Measurements from ENCODE around the gene CSPG4.
A peak's percentile ranks its signal among the peaks of the same experiment; 100 is the strongest.
"Not testable (repeated sequence)": the region's sequence is repeated elsewhere in the genome, so short reads cannot be mapped to it uniquely, and the experiment has no call there.

Gene CSPG4

GRCh38 chr15:75716249-75716950, 3.8 kb upstream of the CSPG4 start:
- Histone ChIP-seq H3K27me3 (ENCODE audit: control insufficient read depth in 5 of 5, insufficient read depth in 4 of 5, low read length in 5 of 5) (peaks cover 0 to 12% (median 0%) of the 10 kb centered on the region in 5 donors), H3K9ac (ENCODE audit: low read length in 5 of 5) (peak overlapping the region in 1 of 5 donors; percentile 32), H3K4me1 (ENCODE audit: control insufficient read depth in 5 of 5, insufficient read depth in 5 of 5, low read length in 5 of 5) (peaks cover 5 to 38% (median 32%) of the 10 kb centered on the region in 5 donors), H3K27ac (ENCODE audit: low read depth, low read length) (peak overlapping the region; percentile 54)
- not testable (repeated sequence) for H3K4me3 ChIP-seq (ENCODE audit: low read depth in 1 of 5, low read length in 5 of 5); H3K36me3 ChIP-seq (ENCODE audit: control insufficient read depth in 5 of 5, insufficient read depth in 5 of 5, low read length in 5 of 5); H3K9me3 ChIP-seq (ENCODE audit: control insufficient read depth in 5 of 5, low read length in 5 of 5)

- H3K9ac ChIP-seq (ENCODE audit: low read length in 5 of 5); H3K36me3 ChIP-seq (ENCODE audit: control insufficient read depth in 5 of 5, insufficient read depth in 5 of 5, low read length in 5 of 5); H3K9me3 ChIP-seq (ENCODE audit: control insufficient read depth in 5 of 5, low read length in 5 of 5): not testable (repeated sequence)
- Histone ChIP-seq H3K4me3 (ENCODE audit: low read depth in 1 of 5, low read length in 5 of 5) (peak overlapping the region in 1 of 5 donors; percentile 29), H3K27ac (ENCODE audit: low read depth, low read length) (peak overlapping the region; percentile 37), H3K27me3 (ENCODE audit: control insufficient read depth in 5 of 5, insufficient read depth in 4 of 5, low read length in 5 of 5) (peaks cover 0 to 12% (median 0%) of the 10 kb centered on the region in 5 donors), H3K4me1 (ENCODE audit: control insufficient read depth in 5 of 5, insufficient read depth in 5 of 5, low read length in 5 of 5) (peaks cover 5 to 38% (median 33%) of the 10 kb centered on the region in 5 donors)
These were observed 2.7 kb upstream of the CSPG4 start for GRCh38 chr15:75715312-75715832.

GRCh38 chr15:75714195-75714594, 1.5 kb upstream of the CSPG4 start:
- peaks cover 5 to 48% (median 43%) of the 10 kb centered on the region in 5 donors for H3K4me1 ChIP-seq (ENCODE audit: control insufficient read depth in 5 of 5, insufficient read depth in 5 of 5, low read length in 5 of 5)
- H3K9ac ChIP-seq (ENCODE audit: low read length in 5 of 5), result peak overlapping the region in 2 of 5 donors; percentile 35 to 90
- H3K36me3 ChIP-seq (ENCODE audit: control insufficient read depth in 5 of 5, insufficient read depth in 5 of 5, low read length in 5 of 5), result no peaks in the 10 kb centered on the region
- no peak overlapping the region for H3K4me3 ChIP-seq (ENCODE audit: low read depth in 1 of 5, low read length in 5 of 5)
- H3K9me3 ChIP-seq (ENCODE audit: control insufficient read depth in 5 of 5, low read length in 5 of 5), result no peaks in the 10 kb centered on the region
- peak overlapping the region; percentile 88 for H3K27ac ChIP-seq (ENCODE audit: low read depth, low read length)
- peaks cover 0 to 12% (median 0%) of the 10 kb centered on the region in 5 donors for H3K27me3 ChIP-seq (ENCODE audit: control insufficient read depth in 5 of 5, insufficient read depth in 4 of 5, low read length in 5 of 5)

GRCh38 chr15:75713338-75713895, 769 bp upstream of the CSPG4 start:
- no peaks in the 10 kb centered on the region for H3K9me3 ChIP-seq (ENCODE audit: control insufficient read depth in 5 of 5, low read length in 5 of 5)
- H3K27ac ChIP-seq (ENCODE audit: low read depth, low read length), result peak overlapping the region; percentile 88
- peak overlapping the region; percentile 54 to 81 (median 67) for H3K4me3 ChIP-seq (ENCODE audit: low read depth in 1 of 5, low read length in 5 of 5)
- H3K36me3 ChIP-seq (ENCODE audit: control insufficient read depth in 5 of 5, insufficient read depth in 5 of 5, low read length in 5 of 5), result peaks cover 0 to 3% (median 0%) of the 10 kb centered on the region in 5 donors
- H3K27me3 ChIP-seq (ENCODE audit: control insufficient read depth in 5 of 5, insufficient read depth in 4 of 5, low read length in 5 of 5), result peaks cover 0 to 12% (median 0%) of the 10 kb centered on the region in 5 donors
- H3K9ac ChIP-seq (ENCODE audit: low read length in 5 of 5), result peak overlapping the region in 4 of 5 donors; percentile 3 to 90 (median 68)
- peaks cover 5 to 56% (median 51%) of the 10 kb centered on the region in 5 donors for H3K4me1 ChIP-seq (ENCODE audit: control insufficient read depth in 5 of 5, insufficient read depth in 5 of 5, low read length in 5 of 5)

GRCh38 chr15:75711495-75711894, 1.2 kb downstream of the CSPG4 start:
- peaks cover 5 to 58% (median 52%) of the 10 kb centered on the region in 5 donors for H3K4me1 ChIP-seq (ENCODE audit: control insufficient read depth in 5 of 5, insufficient read depth in 5 of 5, low read length in 5 of 5)
- H3K4me3 ChIP-seq (ENCODE audit: low read depth in 1 of 5, low read length in 5 of 5), result peak overlapping the region; percentile 47 to 61 (median 55)
- not testable (repeated sequence) for H3K36me3 ChIP-seq (ENCODE audit: control insufficient read depth in 5 of 5, insufficient read depth in 5 of 5, low read length in 5 of 5); H3K9me3 ChIP-seq (ENCODE audit: control insufficient read depth in 5 of 5, low read length in 5 of 5)
- peak overlapping the region in 2 of 5 donors; percentile 35 to 87 for H3K9ac ChIP-seq (ENCODE audit: low read length in 5 of 5)
- H3K27ac ChIP-seq (ENCODE audit: low read depth, low read length), result peak overlapping the region; percentile 88
- peaks cover 0 to 12% (median 0%) of the 10 kb centered on the region in 5 donors for H3K27me3 ChIP-seq (ENCODE audit: control insufficient read depth in 5 of 5, insufficient read depth in 4 of 5, low read length in 5 of 5)

GRCh38 chr15:75710874-75711273, 1.8 kb downstream of the CSPG4 start:
- not testable (repeated sequence) for H3K4me3 ChIP-seq (ENCODE audit: low read depth in 1 of 5, low read length in 5 of 5); H3K9me3 ChIP-seq (ENCODE audit: control insufficient read depth in 5 of 5, low read length in 5 of 5); H3K36me3 ChIP-seq (ENCODE audit: control insufficient read depth in 5 of 5, insufficient read depth in 5 of 5, low read length in 5 of 5); H3K9ac ChIP-seq (ENCODE audit: low read length in 5 of 5)
- H3K27me3 ChIP-seq (ENCODE audit: control insufficient read depth in 5 of 5, insufficient read depth in 4 of 5, low read length in 5 of 5), result peaks cover 0 to 12% (median 0%) of the 10 kb centered on the region in 5 donors
- H3K27ac ChIP-seq (ENCODE audit: low read depth, low read length), result peak overlapping the region; percentile 49
- peaks cover 9 to 65% (median 58%) of the 10 kb centered on the region in 5 donors for H3K4me1 ChIP-seq (ENCODE audit: control insufficient read depth in 5 of 5, insufficient read depth in 5 of 5, low read length in 5 of 5)

- peak overlapping the region in 1 of 5 donors; percentile 62 for H3K9ac ChIP-seq (ENCODE audit: low read length in 5 of 5)
- peak overlapping the region; percentile 49 for H3K27ac ChIP-seq (ENCODE audit: low read depth, low read length)
- not testable (repeated sequence) for H3K9me3 ChIP-seq (ENCODE audit: control insufficient read depth in 5 of 5, low read length in 5 of 5); H3K36me3 ChIP-seq (ENCODE audit: control insufficient read depth in 5 of 5, insufficient read depth in 5 of 5, low read length in 5 of 5)
- peaks cover 0 to 12% (median 0%) of the 10 kb centered on the region in 5 donors for H3K27me3 ChIP-seq (ENCODE audit: control insufficient read depth in 5 of 5, insufficient read depth in 4 of 5, low read length in 5 of 5)
- peaks cover 12 to 74% (median 61%) of the 10 kb centered on the region in 5 donors for H3K4me1 ChIP-seq (ENCODE audit: control insufficient read depth in 5 of 5, insufficient read depth in 5 of 5, low read length in 5 of 5)
- H3K4me3 ChIP-seq (ENCODE audit: low read depth in 1 of 5, low read length in 5 of 5), result peak overlapping the region; percentile 9 to 62 (median 40)
These were observed 3.2 kb downstream of the CSPG4 start for GRCh38 chr15:75709458-75709857.

- Histone ChIP-seq H3K9me3 (ENCODE audit: control insufficient read depth in 5 of 5, low read length in 5 of 5) (no peaks in the 10 kb centered on the region), H3K36me3 (ENCODE audit: control insufficient read depth in 5 of 5, insufficient read depth in 5 of 5, low read length in 5 of 5) (peaks cover 0 to 3% (median 0%) of the 10 kb centered on the region in 5 donors), H3K9ac (ENCODE audit: low read length in 5 of 5) (peak overlapping the region in 1 of 5 donors; percentile 47), H3K27me3 (ENCODE audit: control insufficient read depth in 5 of 5, insufficient read depth in 4 of 5, low read length in 5 of 5) (no peaks in the 10 kb centered on the region), H3K27ac (ENCODE audit: low read depth, low read length) (peak overlapping the region; percentile 74), H3K4me3 (ENCODE audit: low read depth in 1 of 5, low read length in 5 of 5) (no peak overlapping the region), H3K4me1 (ENCODE audit: control insufficient read depth in 5 of 5, insufficient read depth in 5 of 5, low read length in 5 of 5) (peaks cover 8 to 71% (median 49%) of the 10 kb centered on the region in 5 donors)
These were observed 6.0 kb downstream of the CSPG4 start for GRCh38 chr15:75706682-75706954.

- Histone ChIP-seq H3K27me3 (ENCODE audit: control insufficient read depth in 5 of 5, insufficient read depth in 4 of 5, low read length in 5 of 5) (no peaks in the 10 kb centered on the region), H3K36me3 (ENCODE audit: control insufficient read depth in 5 of 5, insufficient read depth in 5 of 5, low read length in 5 of 5) (peaks cover 0 to 3% (median 0%) of the 10 kb centered on the region in 5 donors), H3K27ac (ENCODE audit: low read depth, low read length) (peak overlapping the region; percentile 74), H3K4me3 (ENCODE audit: low read depth in 1 of 5, low read length in 5 of 5) (no peak overlapping the region), H3K9ac (ENCODE audit: low read length in 5 of 5) (peak overlapping the region in 1 of 5 donors; percentile 47), H3K4me1 (ENCODE audit: control insufficient read depth in 5 of 5, insufficient read depth in 5 of 5, low read length in 5 of 5) (peaks cover 11 to 74% (median 50%) of the 10 kb centered on the region in 5 donors), H3K9me3 (ENCODE audit: control insufficient read depth in 5 of 5, low read length in 5 of 5) (no peaks in the 10 kb centered on the region)
These were observed 6.6 kb downstream of the CSPG4 start for GRCh38 chr15:75705854-75706681.
